GM13976 (cell line): ENCODE data around the gene SETD1A.
A peak's percentile ranks its signal among the peaks of the same experiment; 100 is the strongest.

Source experiments
- DNase-seq: peaks from one replicate; pipeline ENCODE4 v3.0.0; 2012; ENCODE audit warnings: low spot score
- CTCF ChIP-seq: IDR thresholded peaks from 2 replicates; pipeline ENCODE4 v1.5.1; 2012; ENCODE audit warnings: borderline replicate concordance, mild to moderate bottlenecking; ENCODE audit not compliant: insufficient read depth; ENCODE audit errors: extremely low read depth, missing control alignments, control extremely low read depth
- in situ Hi-C: fragments of 300-500 bp; cut with MboI; formaldehyde crosslinking; loops from one replicate; pipeline ENCODE4 v1.12.0; 2022; ENCODE audit warnings: low sequenced_read_pairs, mixed read lengths, inconsistent platforms; ENCODE audit not compliant: unreplicated experiment

SETD1A gene

GRCh38 chr16:30924913-30925631 is 32.5 kb upstream of the SETD1A start:
- no peak for TF ChIP-seq CTCF
- DNase-seq = no peak
- in situ Hi-C loops = no loop called here

GRCh38 chr16:30925632-30925987 is 31.9 kb upstream of the SETD1A start:
- in situ Hi-C loops = no loop called here
- no peak for TF ChIP-seq CTCF
- DNase-seq = no peak

GRCh38 chr16:30925995-30926811 is 31.4 kb upstream of the SETD1A start:
- no peak for DNase-seq
- in situ Hi-C loops = no loop called here
- TF ChIP-seq CTCF = no peak

- in situ Hi-C loops = no loop called here
- no peak for TF ChIP-seq CTCF
- no peak for DNase-seq
Observed at GRCh38 chr16:30926937-30927788, 30.4 kb upstream of the SETD1A start.

- TF ChIP-seq CTCF = no peak
- DNase-seq = peak; percentile 70
- in situ Hi-C loops = no loop called here
Observed at GRCh38 chr16:30927789-30928378, 29.7 kb upstream of the SETD1A start.

GRCh38 chr16:30928390-30928789 is 29.2 kb upstream of the SETD1A start:
- in situ Hi-C loops = no loop called here
- no peak for DNase-seq
- TF ChIP-seq CTCF = no peak
